Brain microvascular endothelial cell (primary cell): ENCODE results near the gene MTCL1.

Experiments used
- DNase-seq: peaks from one replicate; pipeline ENCODE4 v3.0.0-alpha.2; 2020
- H3K27ac ChIP-seq: fragments of 250-450 bp; sonication (Bioruptor Pico); 2 replicates; pipeline ENCODE4 v1.5.1; 2020; ENCODE audit warnings: mild to moderate bottlenecking, moderate library complexity
- H3K27me3 ChIP-seq: fragments of 250-450 bp; sonication (Bioruptor Pico); replicated peaks from 2 replicates; pipeline ENCODE4 v1.5.1; 2020; ENCODE audit warnings: mild to moderate bottlenecking
- H3K36me3 ChIP-seq: fragments of 250-450 bp; sonication (Bioruptor Pico); replicated peaks from 2 replicates; pipeline ENCODE4 v1.5.1; 2020; ENCODE audit warnings: mild to moderate bottlenecking
- H3K4me3 ChIP-seq: 2 replicates; pipeline ENCODE4 v1.5.1; 2011; ENCODE audit warnings: low read depth, mild to moderate bottlenecking, control low read depth, low read length, moderate library complexity
- CTCF ChIP-seq: IDR thresholded peaks from 2 replicates; pipeline ENCODE4 v1.5.1; 2011; ENCODE audit warnings: low read depth, mild to moderate bottlenecking, moderate library complexity, low read length, control low read depth, inconsistent platforms; ENCODE audit errors: missing control alignments
- in situ Hi-C: cut with HindIII; loops from 2 replicates; pipeline ENCODE4 v1.10.0; 2017; ENCODE audit warnings: low sequenced_read_pairs, low pct_ligation_motif_present

The MTCL1 gene

DNA sequence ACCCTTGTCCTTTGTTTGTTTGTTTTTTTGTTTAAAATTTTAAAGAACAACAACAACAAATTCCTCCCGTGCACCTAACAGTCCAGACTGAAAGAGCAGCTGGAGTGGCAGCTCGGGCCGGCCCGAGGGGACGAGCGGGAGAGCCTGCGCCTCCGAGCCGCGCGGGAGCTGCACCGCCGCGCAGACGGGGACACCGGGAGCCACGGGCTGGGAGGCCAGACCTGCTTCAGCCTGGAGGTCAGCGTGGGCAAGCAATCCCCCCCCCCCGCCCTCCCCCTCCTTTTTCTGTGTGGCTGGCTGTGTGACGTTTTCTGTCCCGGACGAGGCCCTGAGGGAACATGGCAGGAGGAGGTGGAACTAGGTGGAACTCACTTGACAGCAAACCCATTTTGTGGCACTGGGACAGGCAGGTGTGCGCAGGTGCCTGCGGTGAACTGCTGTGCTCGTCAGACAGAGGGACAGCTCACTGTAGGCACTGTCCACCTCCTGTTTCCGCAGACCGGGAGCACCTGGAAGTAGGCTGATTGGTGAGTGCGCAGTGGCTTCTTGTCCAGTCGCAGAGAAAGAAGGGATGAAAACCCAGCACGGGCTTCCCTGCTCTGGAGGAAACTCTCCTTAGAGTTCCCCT, 80.6 kb downstream of the MTCL1 start:
- no peak for TF ChIP-seq CTCF
- no peak for DNase-seq
- Histone ChIP-seq H3K27me3 (no peaks in the 10 kb centered on the region), H3K27ac (no peak overlapping the region), H3K4me3 (no peak overlapping the region), H3K36me3 (peaks cover 50% of the 10 kb centered on the region)
- in situ Hi-C loops = no loop called here

- in situ Hi-C loops = no loop called here
- H3K27me3 ChIP-seq = no peaks in the 10 kb centered on the region
- TF ChIP-seq CTCF = no peak
- H3K4me3 ChIP-seq = no peak overlapping the region
- DNase-seq = no peak
- H3K27ac ChIP-seq = no peak overlapping the region
- H3K36me3 ChIP-seq = peaks cover 50% of the 10 kb centered on the region
These were observed 81.4 kb downstream of the MTCL1 start for GRCh38 chr18:8786483-8787370.

GRCh38 chr18:8787371-8787670, 82.0 kb downstream of the MTCL1 start:
- no peak for TF ChIP-seq CTCF
- Histone ChIP-seq H3K27me3 (no peaks in the 10 kb centered on the region), H3K27ac (no peak overlapping the region), H3K36me3 (peaks cover 49% of the 10 kb centered on the region), H3K4me3 (no peak overlapping the region)
- no peak for DNase-seq
- in situ Hi-C loops = no loop called here

GRCh38 chr18:8787794-8788193, 82.4 kb downstream of the MTCL1 start:
- no peak for DNase-seq
- no peak for TF ChIP-seq CTCF
- H3K36me3 ChIP-seq = peaks cover 45% of the 10 kb centered on the region
- H3K27me3 ChIP-seq = no peaks in the 10 kb centered on the region
- no peak overlapping the region for H3K4me3 ChIP-seq
- H3K27ac ChIP-seq = no peak overlapping the region
- in situ Hi-C loops = no loop called here

GRCh38 chr18:8788503-8789429, 83.4 kb downstream of the MTCL1 start:
- no peak for DNase-seq
- H3K36me3 ChIP-seq = peaks cover 38% of the 10 kb centered on the region
- in situ Hi-C loops = no loop called here

More at GRCh38 chr18:8788503-8789429, 83.4 kb downstream of the MTCL1 start:
- Histone ChIP-seq H3K27me3 (no peaks in the 10 kb centered on the region), H3K27ac (no peak overlapping the region), H3K4me3 (no peak overlapping the region)
- TF ChIP-seq CTCF = no peak
